OCI-LY7 (cell line): ENCODE data around the gene ABCA3. TPM values are rescaled to one million over a fixed set of nuclear protein-coding genes. Genes with fewer than 3 reads are reported as not detected.

ENCODE experiments used
- BruUV-seq: library from RNA; stranded (reverse); fragments of 400-500 nt; replicated peaks from 2 replicates; lab custom pipeline; 2021; lab: Mats Ljungman, UMichigan
- CTCF ChIA-PET: fragments of 300-600 bp; sonication (Branson Sonifier 250); formaldehyde crosslinking; loops from one replicate; lab custom pipeline; 2022; ENCODE audit warnings: antibody characterized with exemption; ENCODE audit not compliant: unreplicated experiment; lab: Charles Lee
- POLR2A ChIA-PET: fragments of 300-600 bp; sonication (Branson Sonifier 250); formaldehyde crosslinking; loops from one replicate; lab custom pipeline; 2022; ENCODE audit warnings: antibody characterized with exemption; lab: Charles Lee
- DNase-seq: peaks from one replicate; pipeline ENCODE4 v3.0.0-alpha.2; 2015; ENCODE audit warnings: low spot score
- H2AFZ ChIP-seq: fragments of 200-600 bp; sonication (generic), shearing (Covaris generic); 2 replicates; pipeline ENCODE4 v1.6.1; 2014; ENCODE audit warnings: mild to moderate bottlenecking, antibody characterized with exemption, low read length, moderate library complexity
- H3K27ac ChIP-seq: fragments of 200-600 bp; sonication (generic); 2 replicates; pipeline ENCODE4 v1.5.1; 2014; ENCODE audit warnings: mixed run types, low read depth, mild to moderate bottlenecking, moderate library complexity, low read length, inconsistent platforms; ENCODE audit not compliant: poor library complexity, severe bottlenecking
- H3K36me3 ChIP-seq: fragments of 200-600 bp; sonication (generic); 2 replicates; pipeline ENCODE4 v1.6.1; 2014; ENCODE audit warnings: mild to moderate bottlenecking, antibody characterized with exemption, low read length, moderate library complexity, mixed read lengths; ENCODE audit not compliant: insufficient read depth
- H3K4me1 ChIP-seq: fragments of 200-600 bp; sonication (generic); 2 replicates; pipeline ENCODE4 v1.5.1; 2014; ENCODE audit warnings: mild to moderate bottlenecking, low read length; ENCODE audit not compliant: insufficient read depth, poor library complexity, severe bottlenecking
- H3K4me2 ChIP-seq: fragments of 200-600 bp; sonication (generic); 2 replicates; pipeline ENCODE4 v1.6.1; 2014; ENCODE audit warnings: mild to moderate bottlenecking, low read length
- H3K4me3 ChIP-seq: fragments of 200-600 bp; sonication (generic); 2 replicates; pipeline ENCODE4 v1.5.1; 2014; ENCODE audit warnings: mild to moderate bottlenecking, low read depth, low read length; ENCODE audit not compliant: poor library complexity, severe bottlenecking
- H3K79me2 ChIP-seq: fragments of 200-600 bp; sonication (generic); 2 replicates; pipeline ENCODE4 v1.6.1; 2016; ENCODE audit warnings: low read depth, mild to moderate bottlenecking, low read length, moderate library complexity, mixed read lengths; ENCODE audit not compliant: insufficient read depth
- H3K9me2 ChIP-seq: fragments of 200-600 bp; sonication (generic); 2 replicates; pipeline ENCODE4 v1.6.1; 2016; ENCODE audit warnings: mild to moderate bottlenecking, low read length, mixed read lengths; ENCODE audit not compliant: insufficient read depth
- H3K9me3 ChIP-seq: fragments of 200-600 bp; sonication (generic); 2 replicates; pipeline ENCODE4 v1.6.1; 2014; ENCODE audit warnings: mild to moderate bottlenecking, mixed run types, low read length, mixed read lengths
- H4K20me1 ChIP-seq: fragments of 200-600 bp; sonication (generic); 2 replicates; pipeline ENCODE4 v1.6.1; 2014; ENCODE audit warnings: mild to moderate bottlenecking, antibody characterized with exemption, low read length, moderate library complexity, mixed read lengths; ENCODE audit not compliant: insufficient read depth
- EZH2phosphoT487 ChIP-seq: fragments of 200-600 bp; sonication (generic); IDR thresholded peaks from 2 replicates; pipeline ENCODE4 v1.6.1; 2018; ENCODE audit warnings: low read depth, borderline replicate concordance, mild to moderate bottlenecking, mixed run types, antibody characterized with exemption, low read length, moderate library complexity, mixed read lengths
- intact Hi-C: fragments of 100-400 bp; cut with micrococcal nuclease; formaldehyde crosslinking; loops from one replicate; pipeline ENCODE4 v1.10.0; 2022; ENCODE audit not compliant: unreplicated experiment
- total RNA-seq, 2 experiments: library from RNA; depleted of rRNA in 1 of 2; stranded (reverse); fragments of >200 nt in 1 of 2; shearing (Covaris generic) in 1 of 2; gene quantifications; 2 replicates each; pipeline ENCODE4 v1.2.3, GENCODE V29; 2014 to 2022
- TF ChIP-seq, protein P1 (sequence below): fragments of 200-600 bp; sonication (generic); conservative IDR thresholded peaks from 2 replicates; pipeline ENCODE4 v1.5.1; 2014; ENCODE audit warnings: mild to moderate bottlenecking, antibody characterized with exemption, low read length, moderate library complexity, mixed read lengths

Gene ABCA3
- total RNA-seq, 2 experiments from 2014 or later: 0.23 TPM; not detected in 1

DNA sequence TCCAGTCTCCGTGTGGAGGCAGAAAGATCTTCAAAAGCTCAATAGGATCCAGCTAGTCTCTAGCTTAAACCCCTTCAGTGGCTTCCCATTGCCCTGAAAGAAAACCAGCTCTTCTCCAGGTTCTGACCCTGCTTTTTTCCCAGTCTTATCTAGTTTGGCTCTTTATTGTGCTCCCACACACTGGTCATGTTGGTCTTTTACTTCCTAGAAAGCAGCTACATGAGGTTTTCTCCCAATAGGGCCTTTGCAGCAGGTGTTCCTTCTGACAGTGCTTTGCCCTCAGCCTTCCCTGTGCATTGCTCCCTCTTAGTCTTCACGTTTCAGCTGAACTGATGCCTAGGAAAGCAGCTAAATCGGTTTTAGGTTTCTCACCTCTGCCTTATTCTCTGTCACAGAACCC is 21.7 kb upstream of the ABCA3 start:
- H2AFZ ChIP-seq: no peak overlapping the region
- no peaks in the 10 kb centered on the region for H3K36me3 ChIP-seq
- no peaks in the 10 kb centered on the region for H3K79me2 ChIP-seq
- DNase-seq: no peak
- H3K4me1 ChIP-seq: no peaks in the 10 kb centered on the region
- H4K20me1 ChIP-seq: no peaks in the 10 kb centered on the region
- intact Hi-C loops: no loop called here
- ChIA-PET CTCF (interaction anchor here (0.6 kb wide), 1 partner anchor 71 kb away, joined by 3 read pairs; no protein-coding TSS in a partner anchor), POLR2A (interaction anchor here (0.6 to 1.1 kb wide), 2 partner anchors 146 to 228 kb away, joined by 3 to 4 read pairs; no protein-coding TSS in a partner anchor)
- no TSS peak for BruUV-seq
- TF ChIP-seq, protein P1, sequence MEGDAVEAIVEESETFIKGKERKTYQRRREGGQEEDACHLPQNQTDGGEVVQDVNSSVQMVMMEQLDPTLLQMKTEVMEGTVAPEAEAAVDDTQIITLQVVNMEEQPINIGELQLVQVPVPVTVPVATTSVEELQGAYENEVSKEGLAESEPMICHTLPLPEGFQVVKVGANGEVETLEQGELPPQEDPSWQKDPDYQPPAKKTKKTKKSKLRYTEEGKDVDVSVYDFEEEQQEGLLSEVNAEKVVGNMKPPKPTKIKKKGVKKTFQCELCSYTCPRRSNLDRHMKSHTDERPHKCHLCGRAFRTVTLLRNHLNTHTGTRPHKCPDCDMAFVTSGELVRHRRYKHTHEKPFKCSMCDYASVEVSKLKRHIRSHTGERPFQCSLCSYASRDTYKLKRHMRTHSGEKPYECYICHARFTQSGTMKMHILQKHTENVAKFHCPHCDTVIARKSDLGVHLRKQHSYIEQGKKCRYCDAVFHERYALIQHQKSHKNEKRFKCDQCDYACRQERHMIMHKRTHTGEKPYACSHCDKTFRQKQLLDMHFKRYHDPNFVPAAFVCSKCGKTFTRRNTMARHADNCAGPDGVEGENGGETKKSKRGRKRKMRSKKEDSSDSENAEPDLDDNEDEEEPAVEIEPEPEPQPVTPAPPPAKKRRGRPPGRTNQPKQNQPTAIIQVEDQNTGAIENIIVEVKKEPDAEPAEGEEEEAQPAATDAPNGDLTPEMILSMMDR: no peak
- no peak for TF ChIP-seq EZH2phosphoT487
- 0 out of 2 replicates have a peak, but pooled peaks cover 8% of the 10 kb centered on the region for H3K9me3 ChIP-seq
- no peak overlapping the region for H3K27ac ChIP-seq
- H3K9me2 ChIP-seq: no peaks in the 10 kb centered on the region
- H3K4me2 ChIP-seq: no peak overlapping the region
- H3K4me3 ChIP-seq: no peak overlapping the region

DNA sequence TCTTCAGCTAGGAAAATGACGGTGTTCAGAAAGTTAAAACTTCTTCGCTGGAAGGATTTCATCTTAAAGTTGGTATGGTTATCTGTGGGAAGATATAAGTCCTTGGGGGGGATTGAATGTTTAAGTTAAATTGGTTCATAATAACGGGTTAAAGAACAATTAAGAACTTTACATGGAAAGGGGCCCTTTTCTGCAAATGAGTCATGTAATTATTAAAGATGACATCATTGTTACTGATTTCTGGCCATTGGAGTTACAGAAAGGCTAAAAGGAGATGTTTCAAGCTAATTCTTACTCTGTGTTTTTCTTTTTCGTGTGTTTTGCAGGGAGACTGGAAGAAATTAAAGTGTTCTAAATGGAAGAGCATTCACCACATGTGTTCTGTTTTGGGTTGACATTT is 20.6 kb upstream of the ABCA3 start:
- Histone ChIP-seq H3K36me3 (no peaks in the 10 kb centered on the region), H3K9me3 (0 out of 2 replicates have a peak, but pooled peaks cover 8% of the 10 kb centered on the region), H4K20me1 (no peaks in the 10 kb centered on the region), H3K79me2 (no peaks in the 10 kb centered on the region), H3K9me2 (no peaks in the 10 kb centered on the region), H3K4me2 (no peak overlapping the region), H3K4me1 (no peaks in the 10 kb centered on the region), H2AFZ (no peak overlapping the region), H3K4me3 (no peak overlapping the region), H3K27ac (no peak overlapping the region)
- no TSS peak for BruUV-seq
- POLR2A ChIA-PET: interaction anchor here (0.7 to 1.1 kb wide), 2 partner anchors 127 to 230 kb away, joined by 4 to 6 read pairs; no protein-coding TSS in a partner anchor
- CTCF ChIA-PET: no interaction called here
- no peak for TF ChIP-seq EZH2phosphoT487
- TF ChIP-seq, protein P1: no peak
- DNase-seq: no peak
- intact Hi-C loops: no loop called here

DNA sequence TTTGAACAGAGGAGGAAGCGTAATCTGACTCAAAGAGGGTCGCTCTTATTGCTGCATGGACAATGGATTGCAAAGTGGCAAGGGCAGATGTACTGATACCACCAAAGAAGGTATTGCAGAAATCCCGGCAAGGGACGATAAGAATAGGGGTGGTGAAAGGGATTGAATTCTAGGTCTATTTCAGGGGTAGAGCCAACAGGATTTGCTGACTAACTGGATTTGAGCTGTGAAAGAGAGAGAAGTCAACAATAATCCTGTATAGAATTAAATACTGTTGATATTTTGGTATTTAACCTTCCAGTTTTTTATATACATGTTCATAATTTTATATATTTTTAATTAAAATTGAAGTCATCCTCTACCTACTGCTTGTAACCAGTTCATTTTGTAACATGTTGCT is 19.4 kb upstream of the ABCA3 start:
- BruUV-seq: no TSS peak
- intact Hi-C loops: no loop called here
- Histone ChIP-seq H3K4me3 (no peak overlapping the region), H3K79me2 (no peaks in the 10 kb centered on the region), H4K20me1 (no peaks in the 10 kb centered on the region), H3K4me2 (no peak overlapping the region), H3K9me3 (0 out of 2 replicates have a peak, but pooled peaks cover 8% of the 10 kb centered on the region), H3K4me1 (no peaks in the 10 kb centered on the region), H3K36me3 (no peaks in the 10 kb centered on the region), H2AFZ (no peak overlapping the region), H3K27ac (no peak overlapping the region), H3K9me2 (no peaks in the 10 kb centered on the region)
- TF ChIP-seq, protein P1: no peak
- no peak for TF ChIP-seq EZH2phosphoT487
- CTCF ChIA-PET: no interaction called here
- POLR2A ChIA-PET: no interaction called here
- no peak for DNase-seq
